Heart left ventricle (tissue), 16 donors: ENCODE measurements around the gene DNAH3. TPM values are rescaled to one million over a fixed set of nuclear protein-coding genes. Genes with fewer than 3 reads are reported as not detected.

Experiments used
- ATAC-seq, 4 donors: fragments of 200-7000 bp; cut with Tn5 transposase; one replicate each; pipeline ENCODE4 v1.9.1; 2020 to 2022; ENCODE audit warnings: moderate library complexity in 4 of 4, mild to moderate bottlenecking in 3 of 4, moderate number of reproducible peaks in 1 of 4
- DNase-seq, 5 donors: peaks; one replicate each; pipeline ENCODE4 v3.0.0-alpha.2; 2020
- H3K27ac ChIP-seq, 12 donors: fragments of 200-600 bp; sonication (generic) in 4 of 12; one replicate each; pipeline versions ENCODE4 v1.5.0 to v1.8.0; 2016 to 2022; ENCODE audit warnings: mild to moderate bottlenecking in 2 of 12
- H3K27me3 ChIP-seq, 9 donors: fragments of 200-600 bp; sonication (generic) in 2 of 9; one replicate each; pipeline versions ENCODE4 v1.5.1 to v1.8.0; 2016 to 2022; ENCODE audit warnings: mild to moderate bottlenecking in 3 of 9
- H3K36me3 ChIP-seq, 9 donors: fragments of 200-600 bp; sonication (generic) in 2 of 9; one replicate each; pipeline versions ENCODE4 v1.5.0 to v1.8.0; 2018 to 2022; ENCODE audit warnings: mild to moderate bottlenecking in 2 of 9
- H3K4me1 ChIP-seq, 12 donors: fragments of 200-600 bp; sonication (generic) in 4 of 12; one replicate each; pipeline versions ENCODE4 v1.5.0 to v1.8.0; 2016 to 2022; ENCODE audit warnings: mild to moderate bottlenecking in 3 of 12
- H3K4me3 ChIP-seq, 12 donors: fragments of 200-600 bp; sonication (generic) in 4 of 12; one replicate each; pipeline versions ENCODE4 v1.5.0 to v1.8.0; 2017 to 2022; ENCODE audit warnings: mild to moderate bottlenecking in 9 of 12, moderate library complexity in 4 of 12
- H3K9me3 ChIP-seq, 12 donors: fragments of 200-600 bp; sonication (generic) in 4 of 12; one replicate each; pipeline versions ENCODE4 v1.5.0 to v1.8.0; 2016 to 2022; ENCODE audit warnings: mild to moderate bottlenecking in 1 of 12
- CTCF ChIP-seq, 12 donors: fragments of 200-600 bp; sonication (generic) in 4 of 12; IDR thresholded peaks; one replicate each; pipeline versions ENCODE4 v1.5.0 to v1.8.0; 2018 to 2022; ENCODE audit warnings: antibody characterized with exemption in 12 of 12, mild to moderate bottlenecking in 5 of 12
- POLR2A ChIP-seq, 2 donors: fragments of 450-650 bp; IDR thresholded peaks; one replicate each; pipeline ENCODE4 v1.6.1; 2017; ENCODE audit warnings: antibody characterized with exemption in 2 of 2, mild to moderate bottlenecking in 2 of 2, moderate library complexity in 2 of 2
- WGBS, 4 donors: extraction: QIAGEN DNeasy Blood & Tissue Kit in 2 of 4; methylation state at CpG; one replicate each; pipeline versions ENCODE4 v1.1.5 to v1.1.7; 2013 to 2018; 5-methylcytosine and 5-hydroxymethylcytosine counted together
- intact Hi-C, 10 donors: fragments of 100-400 bp; cut with DNase I; formaldehyde crosslinking; loops; one replicate each; pipeline versions ENCODE4 v1.11.1 to v1.14.2; 2022
- polyA plus RNA-seq, 2 donors: library from polyadenylated mRNA; stranded (reverse); fragments of 200-250 nt; gene quantifications; one replicate each; pipeline ENCODE4 v1.2.3, GENCODE V29; 2013
- total RNA-seq, 9 donors: library from RNA; depleted of rRNA in 2 of 9; stranded (reverse); fragments of >200 nt in 2 of 9; fragmentation: NEBNext Ultra II Directional in 3 of 9; extraction: Animal tissue kit (Norgen Biotek cat#: 25700) in 3 of 9; gene quantifications; one replicate each; pipeline versions ENCODE4 v1.1.0 to v1.2.4, GENCODE V29; 2016 to 2023
- donor health status: ischemic (EF 13 %, LVEDD 7.1; RV severe dilation, severe dysfunction).
- donor health status: healthy with polysubstance abuse.
- donor health status: DM: no; HTN: yes; CAD: no.
- donor health status: DM: no; HTN: no; CAD: no.
- donor health status: ischemic (EF 25% LVEDD 6.9; RV normal size, moderate dysfunction).
- donor health status: ischemic (EF 25% LVEDD 5.7; RV mildly dilated, moderate dysfunction).
- donor health status: healthy.
- donor health status: DM: yes; HTN: yes; CAD: no.
- donor health status: ischemic (EF 35%, LVEDD 5.7; RV mildly dilated, moderate dysfunction).
- donor health status: nonischemic (EF 11% LVEDD 7.7; RV severe dilation, severe dysfunction).
- donor health status: DM: yes; HTN: yes; CAD: no.
- donor health status: PGD.
- donor health status: ischemic (EF 29% LVEDD 5.4; RV normal size, mild dysfunction).
- donor health status: nonischemic (EF 23%, LVEDD 6.1; RV moderate dilation, normal function).

Gene DNAH3
- total and polyA plus RNA-seq, 11 donors, result 0.01 to 2.0 (median 0.87) TPM

DNA sequence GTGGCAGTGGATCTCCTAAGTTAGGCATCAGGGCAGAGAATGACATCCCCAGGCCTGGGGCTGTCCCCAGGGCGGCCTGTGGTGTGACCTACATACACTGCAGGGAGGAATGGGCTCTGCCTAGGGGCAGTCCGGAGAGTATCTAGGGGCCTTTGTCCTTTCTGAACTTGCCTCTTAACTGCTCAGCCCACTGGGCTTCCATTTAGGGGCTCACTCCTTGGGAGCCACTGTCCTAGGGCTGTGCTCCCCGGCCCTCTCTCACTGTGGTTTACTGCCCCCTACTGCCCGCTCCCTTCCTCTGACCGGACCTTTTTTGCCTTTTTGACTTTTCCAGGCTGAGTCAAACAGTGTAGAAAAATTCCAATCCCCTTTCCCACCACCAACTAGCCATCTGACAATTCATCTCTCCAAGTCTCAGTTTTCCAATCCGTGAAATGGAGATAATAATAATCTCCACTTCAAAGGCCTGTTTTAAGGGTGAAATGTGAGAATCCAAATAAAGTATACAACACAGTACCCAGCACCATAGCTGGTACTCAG, 66.8 kb downstream of the DNAH3 start:
- H3K4me3 ChIP-seq, result no peak overlapping the region
- no peak for TF ChIP-seq POLR2A (IDR thresholded peaks at IDR 0.05)
- peak; percentile 66 to 84 (median 79) for TF ChIP-seq CTCF (IDR thresholded peaks at IDR 0.05)
- intact Hi-C loops, result loop anchor here (1.0 to 10.0 kb wide), 8 partner anchors 159 to 289 kb away; partner anchors contain the start of genes ERI2 (in 1 of the 10) and REXO5 (in 1 of the 10)
- ATAC-seq, result peak; percentile 83 to 98 (median 92)
- DNase-seq, result peak; percentile 62 to 76 (median 67)
- WGBS, 4 donors, result 27 to 38% (median 32%) methylated on average over 6 of the region's 6 CpGs
- no peaks in the 10 kb centered on the region for H3K36me3 ChIP-seq
- H3K9me3 ChIP-seq, result no peaks in the 10 kb centered on the region
- H3K4me1 ChIP-seq, result peaks cover 0 to 5% (median 1%) of the 10 kb centered on the region in 12 donors
- H3K27me3 ChIP-seq, result no peaks in the 10 kb centered on the region
- H3K27ac ChIP-seq, result peak overlapping the region in 1 of 12 donors; percentile 17

GRCh38 chr16:21081329-21081728, 69.3 kb downstream of the DNAH3 start:
- Histone ChIP-seq H3K4me1 (peaks cover 0 to 5% (median 1%) of the 10 kb centered on the region in 12 donors), H3K9me3 (no peaks in the 10 kb centered on the region), H3K36me3 (no peaks in the 10 kb centered on the region), H3K27ac (no peak overlapping the region), H3K4me3 (no peak overlapping the region), H3K27me3 (no peaks in the 10 kb centered on the region)
- 58 to 69% (median 62%) methylated on average over 8 of the region's 8 CpGs for WGBS, 4 donors
- no peak for TF ChIP-seq POLR2A (IDR thresholded peaks at IDR 0.05)
- TF ChIP-seq CTCF (IDR thresholded peaks at IDR 0.05), result no peak
- no peak for DNase-seq
- intact Hi-C loops, result loop anchor here in 3 of 10 donors (5.0 to 10.0 kb wide), 3 partner anchors 157 to 287 kb away; partner anchors contain the start of genes ERI2 (in 1 of the 3) and REXO5 (in 1 of the 3)
- ATAC-seq, result no peak

GRCh38 chr16:21078563-21078962, 72.1 kb downstream of the DNAH3 start:
- Histone ChIP-seq H3K4me1 (peaks cover 0 to 3% (median under 1%) of the 10 kb centered on the region in 12 donors), H3K36me3 (no peaks in the 10 kb centered on the region), H3K9me3 (peaks cover 0 to 4% (median 0%) of the 10 kb centered on the region in 12 donors), H3K27me3 (no peaks in the 10 kb centered on the region), H3K27ac (no peak overlapping the region), H3K4me3 (no peak overlapping the region)
- DNase-seq (no peak), ATAC-seq (no peak)
- TF ChIP-seq POLR2A (IDR thresholded peaks at IDR 0.05), result no peak
- no peak for TF ChIP-seq CTCF (IDR thresholded peaks at IDR 0.05)
- intact Hi-C loops, result no loop called here

DNA sequence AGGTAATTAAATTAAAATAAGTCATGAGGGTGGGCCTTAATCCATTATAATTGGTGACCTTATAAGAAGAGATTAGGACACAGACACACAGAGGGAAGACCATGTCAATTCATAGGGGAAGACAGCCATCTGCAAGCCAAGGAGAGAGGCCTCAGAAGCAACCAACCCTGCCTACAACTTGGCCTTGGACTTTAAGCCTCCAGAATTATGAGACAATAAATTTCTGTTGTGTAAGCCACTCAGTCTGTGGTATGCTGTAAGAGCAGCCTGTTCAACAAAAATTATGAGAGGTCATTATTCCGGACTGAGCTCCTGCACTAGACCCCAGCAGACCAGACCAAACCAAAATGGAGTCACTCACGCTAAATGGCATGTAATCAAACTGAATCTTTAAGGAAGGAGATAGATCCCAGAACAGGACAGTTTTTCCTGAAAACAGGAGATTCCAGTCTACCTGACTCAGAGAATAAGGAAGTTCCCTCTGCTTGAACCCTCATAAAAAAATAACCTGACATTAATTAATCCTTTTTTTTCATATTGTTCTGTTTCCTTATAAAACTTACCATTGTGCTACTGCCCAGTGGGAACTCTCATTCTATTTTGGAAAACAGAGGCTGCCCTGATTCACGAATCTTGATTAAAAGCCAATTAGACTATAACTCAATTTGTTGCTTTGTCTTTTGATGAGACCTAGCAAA, 74.3 kb downstream of the DNAH3 start:
- ATAC-seq (no peak), DNase-seq (no peak)
- intact Hi-C loops, result no loop called here
- 60 to 76% (median 69%) methylated on average over 3 of the region's 3 CpGs for WGBS, 4 donors
- no peak for TF ChIP-seq CTCF (IDR thresholded peaks at IDR 0.05)
- Histone ChIP-seq H3K36me3 (no peaks in the 10 kb centered on the region), H3K27me3 (no peaks in the 10 kb centered on the region), H3K4me3 (no peak overlapping the region), H3K27ac (no peak overlapping the region), H3K9me3 (peaks cover 0 to 4% (median 0%) of the 10 kb centered on the region in 12 donors), H3K4me1 (peaks cover 0 to 13% (median under 1%) of the 10 kb centered on the region in 12 donors)
